ENCODE measurements around the gene SLC24A4.

- TF ChIP-seq MAX (IDR thresholded peaks at IDR 0.05) = no peak
- no peak for TF ChIP-seq CTCF (IDR thresholded peaks at IDR 0.05 in 2 of 3, conservative IDR thresholded peaks at IDR 0.05 in 1 of 3; ENCODE audit: borderline replicate concordance in 1 of 3, insufficient read depth in 1 of 3, low read depth in 2 of 3, low read length in 2 of 3)
- TF ChIP-seq ELF1 (IDR thresholded peaks at IDR 0.05; ENCODE audit: borderline replicate concordance, low read depth) = no peak
- TF ChIP-seq EGR1 (IDR thresholded peaks at IDR 0.05; ENCODE audit: low read depth) = no peak
- TF ChIP-seq POLR2A (IDR thresholded peaks at IDR 0.05; ENCODE audit: borderline replicate concordance, extremely low read depth, insufficient read depth, insufficient read length) = no peak
- TF ChIP-seq ATF3 (IDR thresholded peaks at IDR 0.05) = no peak
- no peak for TF ChIP-seq EZH2 (IDR thresholded peaks at IDR 0.05)
- TF ChIP-seq POLR2AphosphoS5 (IDR thresholded peaks at IDR 0.05; ENCODE audit: low read depth, low read length) = no peak
Measured at GRCh38 chr14:92490239-92490959, 167.4 kb downstream of the SLC24A4 start.
